ENCODE results near the gene HSPG2. TPM values are rescaled to one million over a fixed set of nuclear protein-coding genes. Genes with fewer than 3 reads are reported as not detected.
A peak's percentile ranks its signal among the peaks of the same experiment; 100 is the strongest.

HSPG2 gene
- total and polyA plus RNA-seq, 10 of the 15 experiments (the other 5 are each of a cell fraction or from before 2014, with no cell fraction given), result 0.30 to 3.4 (median 0.73) TPM; not detected in 2

GRCh38 chr1:21852282-21853130 is 84.6 kb downstream of the HSPG2 start (continued):
- no peak for TF ChIP-seq HDAC6 (IDR thresholded peaks at IDR 0.05; ENCODE audit: unreplicated experiment)
- TF ChIP-seq NR2F1 (conservative IDR thresholded peaks at IDR 0.05), result no peak
- TF ChIP-seq MYB (IDR thresholded peaks at IDR 0.05; ENCODE audit: borderline replicate concordance, low read depth, low read length), result no peak
- TF ChIP-seq BHLHE40 (IDR thresholded peaks at IDR 0.05; ENCODE audit: borderline replicate concordance in 1 of 2, low read depth in 2 of 2, low read length in 1 of 2), result peak; percentile 42 to 47; a peak in 1 of 4 replicates
- TF ChIP-seq USF2 (IDR thresholded peaks at IDR 0.05; ENCODE audit: borderline replicate concordance, low read depth, low read length), result peak; percentile 51

GRCh38 chr1:21851430-21852250 is 85.5 kb downstream of the HSPG2 start:
- intact Hi-C loops (cut with micrococcal nuclease; ENCODE audit: unreplicated experiment), result no loop called here

More at GRCh38 chr1:21851430-21852250, 85.5 kb downstream of the HSPG2 start:
- BruUV-seq (replicated peaks), result no TSS peak
- no peak overlapping the region for H3K27ac ChIP-seq (ENCODE audit: control insufficient read depth, insufficient read depth)
- no peak for ATAC-seq
- ChIA-PET CTCF (no interaction called here), RAD21 (ENCODE audit: unreplicated experiment) (interaction anchor here (0.6 kb wide), 1 partner anchor 70 kb away, joined by 3 read pairs; no protein-coding TSS in a partner anchor), SMC1A (ENCODE audit: uncharacterized antibody, unreplicated experiment) (no interaction called here), POLR2A (interaction anchor here (0.9 kb wide), 1 partner anchor 70 kb away, joined by 4 read pairs; no protein-coding TSS in a partner anchor)
- WGBS (ENCODE audit: insufficient coverage, insufficient replicate concordance, low lambda C conversion rate, missing lambda C conversion rate), result 90% methylated on average over 33 of the region's 33 CpGs
- in situ Hi-C loops (cut with MboI), result no loop called here
- H3K9ac ChIP-seq (ENCODE audit: control insufficient read depth, insufficient read depth, low read length), result no peak overlapping the region
- no peak overlapping the region for H3K4me3 ChIP-seq
- peak overlapping the region; percentile 8 for H2AFZ ChIP-seq (ENCODE audit: control insufficient read depth, low read depth, low read length)
- no peaks in the 10 kb centered on the region for H3K79me2 ChIP-seq (ENCODE audit: control insufficient read depth, insufficient read depth, low read length)
- no peaks in the 10 kb centered on the region for H4K20me1 ChIP-seq (ENCODE audit: control insufficient read depth, insufficient read depth)
- H3K9me3 ChIP-seq (replicated peaks; ENCODE audit: control insufficient read depth, insufficient read depth, low read length), result no peaks in the 10 kb centered on the region
- H3K4me1 ChIP-seq (ENCODE audit: control insufficient read depth, insufficient read depth, low read length), result peaks cover 11% of the 10 kb centered on the region
- H3K36me3 ChIP-seq (ENCODE audit: control insufficient read depth in 2 of 2, insufficient read depth in 2 of 2, low read length in 1 of 2), result no peaks in the 10 kb centered on the region
- no peak for TF ChIP-seq SPI1 (IDR thresholded peaks at IDR 0.05; ENCODE audit: borderline replicate concordance, insufficient read depth, low read depth, low read length)
- TF ChIP-seq GABPA (IDR thresholded peaks at IDR 0.05; ENCODE audit: low read depth), result no peak
- no peak for TF ChIP-seq TBL1XR1 (IDR thresholded peaks at IDR 0.05; ENCODE audit: low read depth, low read length)
- no peak for TF ChIP-seq MAX (IDR thresholded peaks at IDR 0.05; ENCODE audit: low read depth, low read length)
- TF ChIP-seq CREB1 (IDR thresholded peaks at IDR 0.05; ENCODE audit: low read depth), result no peak
- TF ChIP-seq SUPT20H (IDR thresholded peaks at IDR 0.05; ENCODE audit: borderline replicate concordance, control insufficient read depth, low read depth, low read length), result no peak
- FAIRE-seq, result no peak
- peak overlapping the region; percentile 59; the same call in 1 of the 2 replicates for H3K4me2 ChIP-seq (ENCODE audit: control insufficient read depth, insufficient read depth)
- no peak for DNase-seq (ENCODE audit: low read depth, low spot score)
- H3K27me3 ChIP-seq (replicated peaks in 1 of 2; ENCODE audit: control insufficient read depth in 2 of 2, insufficient read depth in 2 of 2, low read length in 1 of 2), result no peaks in the 10 kb centered on the region

Measured in GM12878 (cell line).